ENCODE data around the gene PATE2. TPM values are rescaled to one million over a fixed set of nuclear protein-coding genes. Genes with fewer than 3 reads are reported as not detected.

Gene PATE2
- total RNA-seq (2014; rRNA removed) (not detected in 2 replicates), Bru-seq, nascent RNA (percentile 43 among the genes with signal in this experiment), BruChase-seq, experiment 1, labeled RNA remaining after a 6-hour chase (percentile 51 among the genes with signal in this experiment), BruChase-seq, experiment 2, labeled RNA remaining after a 2-hour chase (percentile 52 among the genes with signal in this experiment)
- long read RNA-seq = 0 reads

DNA sequence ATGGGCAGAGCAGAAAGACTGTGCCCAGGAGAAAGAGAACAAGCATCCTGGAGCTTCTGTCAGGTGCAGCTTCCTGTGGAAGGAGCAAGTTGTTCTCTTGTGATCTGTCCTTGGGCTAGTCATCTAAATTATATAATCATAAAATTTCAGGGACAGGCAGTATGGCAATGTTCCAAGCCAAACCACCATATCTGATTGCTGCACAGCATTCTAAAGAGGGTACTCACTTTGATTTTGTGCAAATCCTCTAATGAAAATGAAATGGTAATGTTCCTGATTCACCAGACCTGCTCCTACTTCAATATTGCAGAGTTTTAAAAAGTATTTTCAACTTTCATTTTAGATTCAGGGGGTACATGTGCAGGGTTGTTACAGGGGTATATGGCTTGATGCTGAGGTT lies at the start of gene PATE2:
Gene PATE2, minus strand, starts transcription at position 101 of the 400 bp plus-strand sequence. Its CDS starts 55 bp downstream, at position 46.
- H3K9me3 ChIP-seq (ENCODE audit: low read length) = no peaks in the 10 kb centered on the region
- BruUV-seq (replicated peaks) = no TSS peak
- intact Hi-C loops (cut with micrococcal nuclease) = no loop called here
- no peaks in the 10 kb centered on the region for H3K79me2 ChIP-seq (ENCODE audit: low read length)
- no peaks in the 10 kb centered on the region; the same call in 1 of the 2 replicates for H3K4me1 ChIP-seq (ENCODE audit: insufficient read depth, low read length)
- TF ChIP-seq EZH2 (IDR thresholded peaks at IDR 0.05; ENCODE audit: low read length, unreplicated experiment) (no peak), EZH2phosphoT487 (IDR thresholded peaks at IDR 0.05; ENCODE audit: borderline replicate concordance, low read length) (no peak)
- TF ChIP-seq, protein P1, sequence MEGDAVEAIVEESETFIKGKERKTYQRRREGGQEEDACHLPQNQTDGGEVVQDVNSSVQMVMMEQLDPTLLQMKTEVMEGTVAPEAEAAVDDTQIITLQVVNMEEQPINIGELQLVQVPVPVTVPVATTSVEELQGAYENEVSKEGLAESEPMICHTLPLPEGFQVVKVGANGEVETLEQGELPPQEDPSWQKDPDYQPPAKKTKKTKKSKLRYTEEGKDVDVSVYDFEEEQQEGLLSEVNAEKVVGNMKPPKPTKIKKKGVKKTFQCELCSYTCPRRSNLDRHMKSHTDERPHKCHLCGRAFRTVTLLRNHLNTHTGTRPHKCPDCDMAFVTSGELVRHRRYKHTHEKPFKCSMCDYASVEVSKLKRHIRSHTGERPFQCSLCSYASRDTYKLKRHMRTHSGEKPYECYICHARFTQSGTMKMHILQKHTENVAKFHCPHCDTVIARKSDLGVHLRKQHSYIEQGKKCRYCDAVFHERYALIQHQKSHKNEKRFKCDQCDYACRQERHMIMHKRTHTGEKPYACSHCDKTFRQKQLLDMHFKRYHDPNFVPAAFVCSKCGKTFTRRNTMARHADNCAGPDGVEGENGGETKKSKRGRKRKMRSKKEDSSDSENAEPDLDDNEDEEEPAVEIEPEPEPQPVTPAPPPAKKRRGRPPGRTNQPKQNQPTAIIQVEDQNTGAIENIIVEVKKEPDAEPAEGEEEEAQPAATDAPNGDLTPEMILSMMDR (conservative IDR thresholded peaks at IDR 0.05; ENCODE audit: low read depth, low read length) = no peak
- ChIA-PET POLR2A (ENCODE audit: unreplicated experiment) (no interaction called here), CTCF (no interaction called here)
- H3K9me2 ChIP-seq (replicated peaks; ENCODE audit: low read length) = no peaks in the 10 kb centered on the region
- H3K4me3 ChIP-seq (ENCODE audit: low read length) = no peak within 1 kb of the TSS
- no peak for ATAC-seq
- no peak for DNase-seq
- no peaks in the 10 kb centered on the region for H4K20me1 ChIP-seq (ENCODE audit: low read length)
- H3K27ac ChIP-seq (ENCODE audit: low read length) = no peak within 1 kb of the TSS
- H2AFZ ChIP-seq (ENCODE audit: low read length) = no peak within 1 kb of the TSS
- H3K36me3 ChIP-seq (ENCODE audit: low read depth, low read length) = no peaks in the 10 kb centered on the region
- H3K27me3 ChIP-seq (ENCODE audit: low read length) = no peaks in the 10 kb centered on the region
- no peak within 1 kb of the TSS for H3K4me2 ChIP-seq (ENCODE audit: low read length)
- H3F3A ChIP-seq (ENCODE audit: low read length, unreplicated experiment) = no peaks in the 10 kb centered on the region
- H3K9ac ChIP-seq (ENCODE audit: low read length) = no peak within 1 kb of the TSS

DNA sequence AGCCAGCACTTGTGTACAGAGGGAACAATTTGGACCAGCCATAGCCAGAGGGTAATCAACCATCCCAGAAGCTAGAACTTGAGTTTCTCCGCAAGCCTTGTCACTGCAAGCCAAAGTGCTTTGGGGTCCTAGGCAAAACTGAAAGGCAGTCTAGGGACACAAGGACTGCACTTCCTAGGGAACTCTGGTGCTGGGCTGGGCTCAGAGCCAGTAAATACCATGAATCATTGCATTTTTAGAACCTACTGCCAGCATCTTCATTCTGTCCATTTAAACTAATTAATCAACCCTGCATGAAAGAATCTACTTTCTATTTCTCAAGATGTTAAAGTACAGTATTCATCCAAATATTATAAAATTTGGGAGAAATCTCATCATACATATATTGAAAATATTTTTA lies 29.3 kb upstream of the PATE2 start:
- no TSS peak for BruUV-seq (replicated peaks)
- Histone ChIP-seq H3K27me3 (ENCODE audit: low read length) (no peaks in the 10 kb centered on the region), H3F3A (ENCODE audit: low read length, unreplicated experiment) (no peaks in the 10 kb centered on the region), H3K4me2 (ENCODE audit: low read length) (no peak overlapping the region), H3K27ac (ENCODE audit: low read length) (no peak overlapping the region), H3K9me2 (replicated peaks; ENCODE audit: low read length) (no peaks in the 10 kb centered on the region), H3K79me2 (ENCODE audit: low read length) (no peaks in the 10 kb centered on the region), H3K9me3 (ENCODE audit: low read length) (0 out of 2 replicates have a peak, but pooled peaks cover 4% of the 10 kb centered on the region), H3K4me3 (ENCODE audit: low read length) (no peak overlapping the region), H3K4me1 (ENCODE audit: insufficient read depth, low read length) (no peaks in the 10 kb centered on the region), H3K36me3 (ENCODE audit: low read depth, low read length) (no peaks in the 10 kb centered on the region), H2AFZ (ENCODE audit: low read length) (no peak overlapping the region), H3K9ac (ENCODE audit: low read length) (no peak overlapping the region), H4K20me1 (ENCODE audit: low read length) (no peaks in the 10 kb centered on the region)
- ChIA-PET CTCF (no interaction called here), POLR2A (ENCODE audit: unreplicated experiment) (no interaction called here)
- DNase-seq (peak; percentile 37), ATAC-seq (no peak)
- TF ChIP-seq EZH2 (IDR thresholded peaks at IDR 0.05; ENCODE audit: low read length, unreplicated experiment) = no peak
- intact Hi-C loops (cut with micrococcal nuclease) = no loop called here

DNA sequence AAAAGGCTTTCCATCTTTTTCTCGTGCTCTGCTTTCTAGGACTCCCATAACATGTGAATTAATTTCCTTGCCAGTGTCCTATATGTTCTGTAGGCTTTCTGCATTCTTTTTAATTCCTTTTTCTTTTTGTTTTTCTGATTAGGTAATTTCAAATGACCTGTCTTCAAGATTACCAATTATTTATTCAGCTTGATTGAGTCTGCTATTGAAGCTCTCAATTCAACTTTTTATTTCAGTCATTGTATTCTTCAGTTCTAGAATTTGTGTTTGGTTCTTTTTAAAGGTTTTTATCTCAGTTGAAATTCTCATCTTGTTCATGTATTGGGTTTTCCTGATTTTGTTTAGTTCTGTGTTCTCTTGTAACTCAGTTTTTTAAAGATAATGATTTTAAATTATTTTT lies 23.8 kb upstream of the PATE2 start:
- DNase-seq (no peak), ATAC-seq (no peak)
- Histone ChIP-seq H3K9ac (ENCODE audit: low read length) (no peak overlapping the region), H3K4me3 (ENCODE audit: low read length) (no peak overlapping the region), H3K27ac (ENCODE audit: low read length) (no peak overlapping the region), H3K27me3 (ENCODE audit: low read length) (no peaks in the 10 kb centered on the region), H4K20me1 (ENCODE audit: low read length) (no peaks in the 10 kb centered on the region), H3F3A (ENCODE audit: low read length, unreplicated experiment) (no peaks in the 10 kb centered on the region), H3K9me3 (ENCODE audit: low read length) (peaks cover 14% of the 10 kb centered on the region), H3K4me1 (ENCODE audit: insufficient read depth, low read length) (no peaks in the 10 kb centered on the region), H3K4me2 (ENCODE audit: low read length) (no peak overlapping the region), H3K79me2 (ENCODE audit: low read length) (no peaks in the 10 kb centered on the region), H3K9me2 (replicated peaks; ENCODE audit: low read length) (no peaks in the 10 kb centered on the region), H3K36me3 (ENCODE audit: low read depth, low read length) (no peaks in the 10 kb centered on the region), H2AFZ (ENCODE audit: low read length) (no peak overlapping the region)
- no TSS peak for BruUV-seq (replicated peaks)
- CTCF ChIA-PET = no interaction called here
- intact Hi-C loops (cut with micrococcal nuclease) = no loop called here
- TF ChIP-seq, protein P1 (conservative IDR thresholded peaks at IDR 0.05; ENCODE audit: low read depth, low read length) = no peak
- TF ChIP-seq EZH2 (IDR thresholded peaks at IDR 0.05; ENCODE audit: low read length, unreplicated experiment) = no peak
- TF ChIP-seq EZH2phosphoT487 (IDR thresholded peaks at IDR 0.05; ENCODE audit: borderline replicate concordance, low read length) = no peak
- POLR2A ChIA-PET (ENCODE audit: unreplicated experiment) = no interaction called here

Data from PC-3 (cell line).